Measurements from ENCODE around the gene GRIN2D. TPM values are rescaled to one million over a fixed set of nuclear protein-coding genes. Genes with fewer than 3 reads are reported as not detected.

GRIN2D gene
- total and polyA plus RNA-seq, 9 donors = 0.58 to 3.1 (median 2.0) TPM

DNA sequence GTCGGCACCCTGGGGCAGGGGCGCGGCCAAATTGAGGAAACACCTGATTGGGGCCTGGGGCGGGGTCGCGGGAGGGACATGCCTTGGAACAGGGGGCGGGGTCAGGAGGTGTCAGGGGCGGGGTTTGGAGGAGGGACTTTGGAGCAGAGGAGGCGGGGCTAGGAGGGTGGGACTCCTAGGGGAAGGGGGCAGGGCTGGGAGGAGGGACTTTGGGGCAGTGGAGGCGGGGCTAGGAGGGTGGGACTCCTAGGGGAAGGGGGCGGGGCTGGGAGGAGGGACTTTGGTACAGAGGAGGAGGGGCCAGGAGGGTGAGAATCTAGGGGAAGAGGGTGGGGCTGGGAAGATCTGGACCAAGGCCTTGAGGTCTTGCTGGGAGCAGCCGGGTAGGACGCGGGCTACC, 21.9 kb downstream of the GRIN2D start:
- WGBS (ENCODE audit: insufficient coverage) = 24% methylated on average over 9 of the region's 14 CpGs
- no peaks in the 10 kb centered on the region for H3K36me3 ChIP-seq (ENCODE audit: control insufficient read depth, insufficient read depth, low read length)
- DNase-seq = peak; percentile 67
- H3K27ac ChIP-seq (ENCODE audit: low read length) = no peak overlapping the region
- H3K4me1 ChIP-seq (ENCODE audit: control insufficient read depth, insufficient read depth, low read length) = no peaks in the 10 kb centered on the region
- H3K9me3 ChIP-seq (replicated peaks; ENCODE audit: control insufficient read depth, low read depth, low read length) = no peaks in the 10 kb centered on the region
- H3K4me3 ChIP-seq (ENCODE audit: low read length) = no peak overlapping the region
- H3K27me3 ChIP-seq (ENCODE audit: control insufficient read depth, insufficient read depth, low read length) = peaks cover 38% of the 10 kb centered on the region

DNA sequence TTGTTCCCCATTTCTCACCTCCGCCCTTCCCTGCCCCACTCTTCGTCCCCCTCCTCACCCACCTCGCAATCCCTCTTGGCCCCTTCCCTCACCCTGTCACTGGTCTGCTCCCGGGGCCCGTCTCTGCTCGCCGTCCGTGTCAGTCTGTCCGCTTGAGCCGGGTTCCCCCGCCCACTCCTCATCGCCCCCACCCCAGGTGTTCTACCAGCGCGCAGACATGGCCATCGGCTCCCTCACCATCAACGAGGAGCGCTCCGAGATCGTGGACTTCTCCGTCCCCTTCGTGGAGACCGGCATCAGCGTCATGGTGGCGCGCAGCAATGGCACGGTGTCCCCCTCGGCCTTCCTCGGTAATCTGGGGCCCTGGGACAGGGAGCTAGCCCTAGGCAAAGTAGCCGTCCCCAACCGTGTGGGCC, 22.3 kb downstream of the GRIN2D start:
- DNase-seq = no peak
- H3K4me1 ChIP-seq (ENCODE audit: control insufficient read depth, insufficient read depth, low read length) = no peaks in the 10 kb centered on the region
- H3K36me3 ChIP-seq (ENCODE audit: control insufficient read depth, insufficient read depth, low read length) = no peaks in the 10 kb centered on the region
- peaks cover 38% of the 10 kb centered on the region for H3K27me3 ChIP-seq (ENCODE audit: control insufficient read depth, insufficient read depth, low read length)
- H3K9me3 ChIP-seq (replicated peaks; ENCODE audit: control insufficient read depth, low read depth, low read length) = no peaks in the 10 kb centered on the region
- WGBS (ENCODE audit: insufficient coverage) = 32% methylated on average over 30 of the region's 30 CpGs
- no peak overlapping the region for H3K27ac ChIP-seq (ENCODE audit: low read length)
- H3K4me3 ChIP-seq (ENCODE audit: low read length) = no peak overlapping the region

DNA sequence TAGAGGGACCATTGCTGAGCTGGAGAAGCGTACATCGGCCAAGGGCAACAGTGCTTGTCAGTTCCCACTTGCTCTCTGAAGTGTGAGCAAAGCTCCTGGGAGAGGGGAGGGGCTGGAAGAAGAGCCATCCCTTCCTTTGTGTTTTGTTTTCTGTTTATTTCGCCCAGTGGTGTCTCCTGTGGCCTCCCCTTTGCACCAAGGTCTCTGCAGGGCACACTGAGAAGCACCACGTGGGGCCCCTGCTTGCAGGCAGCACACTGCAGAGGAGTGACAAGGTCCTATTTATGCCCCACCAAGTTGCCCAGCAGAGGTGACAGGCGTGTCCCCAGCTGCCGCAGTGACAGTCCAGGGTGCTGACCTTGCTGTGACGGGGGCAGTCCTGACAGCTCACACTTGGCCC, 24.0 kb downstream of the GRIN2D start:
- H3K27ac ChIP-seq (ENCODE audit: low read length) = no peak overlapping the region
- peaks cover 38% of the 10 kb centered on the region for H3K27me3 ChIP-seq (ENCODE audit: control insufficient read depth, insufficient read depth, low read length)
- no peaks in the 10 kb centered on the region for H3K4me1 ChIP-seq (ENCODE audit: control insufficient read depth, insufficient read depth, low read length)
- no peaks in the 10 kb centered on the region for H3K36me3 ChIP-seq (ENCODE audit: control insufficient read depth, insufficient read depth, low read length)
- no peak for DNase-seq
- no peak overlapping the region for H3K4me3 ChIP-seq (ENCODE audit: low read length)
- WGBS (ENCODE audit: insufficient coverage) = 56% methylated on average over 4 of the region's 7 CpGs
- H3K9me3 ChIP-seq (replicated peaks; ENCODE audit: control insufficient read depth, low read depth, low read length) = no peaks in the 10 kb centered on the region

DNA sequence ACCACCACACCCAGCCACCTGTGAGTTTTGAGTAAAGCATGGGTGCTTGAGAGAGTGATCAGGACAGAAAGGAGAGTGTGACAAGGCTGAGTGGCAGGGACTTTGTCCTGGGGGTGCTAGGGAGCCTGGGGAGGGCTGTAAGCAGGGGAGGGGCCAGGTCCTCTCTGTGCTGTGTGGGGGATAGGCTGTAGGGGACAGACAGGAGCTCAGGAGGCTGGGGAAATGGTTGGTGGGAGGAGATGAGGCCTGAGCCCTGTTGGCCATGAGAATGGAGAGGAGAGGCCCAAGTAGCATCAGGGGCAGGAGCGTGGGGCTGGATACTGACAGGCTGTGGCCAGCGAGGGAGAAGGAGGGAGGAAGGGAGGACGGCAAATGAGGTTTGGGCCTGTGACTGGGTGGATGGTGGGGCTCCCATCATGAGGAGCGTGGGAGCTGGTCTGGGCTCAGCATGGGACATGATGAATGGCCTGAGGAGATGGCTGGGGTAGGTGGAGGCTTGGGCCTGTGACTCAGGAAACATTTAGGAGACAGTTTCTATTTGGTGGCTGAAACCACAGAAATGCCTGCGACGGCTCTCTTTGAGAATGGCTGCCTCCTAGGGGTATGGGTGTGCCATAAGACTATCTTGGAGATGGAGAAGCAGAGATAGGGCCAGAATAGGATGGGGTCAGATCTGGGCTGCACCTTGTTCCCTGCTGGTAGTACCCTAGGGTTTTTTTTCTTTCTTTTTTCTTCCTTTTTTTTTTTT, 25.0 kb downstream of the GRIN2D start:
- Histone ChIP-seq H3K27me3 (ENCODE audit: control insufficient read depth, insufficient read depth, low read length) (peaks cover 37% of the 10 kb centered on the region), H3K27ac (ENCODE audit: low read length) (no peak overlapping the region), H3K36me3 (ENCODE audit: control insufficient read depth, insufficient read depth, low read length) (no peaks in the 10 kb centered on the region), H3K4me3 (ENCODE audit: low read length) (no peak overlapping the region), H3K9me3 (replicated peaks; ENCODE audit: control insufficient read depth, low read depth, low read length) (no peaks in the 10 kb centered on the region), H3K4me1 (ENCODE audit: control insufficient read depth, insufficient read depth, low read length) (no peaks in the 10 kb centered on the region)
- no peak for DNase-seq
- 72% methylated on average over 6 of the region's 6 CpGs for WGBS (ENCODE audit: insufficient coverage)

DNA sequence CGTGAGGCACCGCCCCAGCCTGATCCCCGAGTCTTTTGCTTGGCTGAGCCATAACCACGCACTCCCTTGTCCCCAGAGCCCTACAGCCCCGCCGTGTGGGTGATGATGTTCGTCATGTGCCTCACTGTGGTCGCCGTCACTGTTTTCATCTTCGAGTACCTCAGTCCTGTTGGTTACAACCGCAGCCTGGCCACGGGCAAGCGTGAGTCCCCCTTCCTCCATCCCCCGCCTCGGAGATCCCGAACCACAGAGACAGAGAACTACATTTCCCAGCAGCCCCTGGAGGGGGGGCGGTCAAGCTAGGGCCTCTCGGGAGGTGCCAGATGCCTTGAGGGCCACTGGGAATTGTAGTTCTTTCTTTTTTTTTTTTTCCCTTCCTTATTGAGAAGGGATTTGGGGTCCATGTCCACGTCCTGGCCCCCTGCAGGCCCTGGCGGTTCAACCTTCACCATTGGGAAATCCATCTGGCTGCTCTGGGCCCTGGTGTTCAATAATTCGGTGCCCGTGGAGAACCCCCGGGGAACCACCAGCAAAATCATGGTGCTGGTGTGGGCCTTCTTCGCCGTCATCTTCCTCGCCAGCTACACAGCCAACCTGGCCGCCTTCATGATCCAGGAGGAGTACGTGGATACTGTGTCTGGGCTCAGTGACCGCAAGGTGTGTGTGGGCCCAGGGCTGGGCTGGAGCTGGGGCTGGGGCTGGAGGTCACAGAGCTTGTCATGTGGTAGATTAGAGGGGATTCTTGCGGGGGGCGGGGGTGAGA, 25.9 kb downstream of the GRIN2D start:
- H3K4me3 ChIP-seq (ENCODE audit: low read length) = no peak overlapping the region
- DNase-seq = peak; percentile 70

DNA sequence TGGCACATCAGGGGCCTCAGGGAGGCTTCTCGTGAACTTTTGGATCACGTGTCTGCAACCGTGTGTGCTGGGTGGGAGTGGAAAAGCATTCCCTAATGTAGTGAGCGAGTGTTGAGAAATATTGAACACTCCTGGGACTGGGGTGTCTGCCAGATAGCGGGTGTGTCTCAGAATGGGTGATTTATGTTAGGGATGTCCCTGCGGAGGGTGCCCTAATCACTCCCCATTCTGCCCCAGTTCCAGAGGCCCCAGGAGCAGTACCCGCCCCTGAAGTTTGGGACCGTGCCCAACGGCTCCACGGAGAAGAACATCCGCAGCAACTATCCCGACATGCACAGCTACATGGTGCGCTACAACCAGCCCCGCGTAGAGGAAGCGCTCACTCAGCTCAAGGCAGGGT, 28.1 kb downstream of the GRIN2D start:
- 64% methylated on average over 13 of the region's 16 CpGs for WGBS (ENCODE audit: insufficient coverage)
- Histone ChIP-seq H3K4me3 (ENCODE audit: low read length) (no peak overlapping the region), H3K36me3 (ENCODE audit: control insufficient read depth, insufficient read depth, low read length) (no peaks in the 10 kb centered on the region), H3K27ac (ENCODE audit: low read length) (no peak overlapping the region), H3K4me1 (ENCODE audit: control insufficient read depth, insufficient read depth, low read length) (no peaks in the 10 kb centered on the region), H3K27me3 (ENCODE audit: control insufficient read depth, insufficient read depth, low read length) (peaks cover 6% of the 10 kb centered on the region), H3K9me3 (replicated peaks; ENCODE audit: control insufficient read depth, low read depth, low read length) (no peaks in the 10 kb centered on the region)
- DNase-seq = no peak

More for the DNA sequence above, 25.9 kb downstream of the GRIN2D start:
- no peaks in the 10 kb centered on the region for H3K9me3 ChIP-seq (replicated peaks; ENCODE audit: control insufficient read depth, low read depth, low read length)
- H3K36me3 ChIP-seq (ENCODE audit: control insufficient read depth, insufficient read depth, low read length) = no peaks in the 10 kb centered on the region
- peaks cover 28% of the 10 kb centered on the region for H3K27me3 ChIP-seq (ENCODE audit: control insufficient read depth, insufficient read depth, low read length)
- no peaks in the 10 kb centered on the region for H3K4me1 ChIP-seq (ENCODE audit: control insufficient read depth, insufficient read depth, low read length)
- 71% methylated on average over 19 of the region's 31 CpGs for WGBS (ENCODE audit: insufficient coverage)
- H3K27ac ChIP-seq (ENCODE audit: low read length) = no peak overlapping the region

DNA sequence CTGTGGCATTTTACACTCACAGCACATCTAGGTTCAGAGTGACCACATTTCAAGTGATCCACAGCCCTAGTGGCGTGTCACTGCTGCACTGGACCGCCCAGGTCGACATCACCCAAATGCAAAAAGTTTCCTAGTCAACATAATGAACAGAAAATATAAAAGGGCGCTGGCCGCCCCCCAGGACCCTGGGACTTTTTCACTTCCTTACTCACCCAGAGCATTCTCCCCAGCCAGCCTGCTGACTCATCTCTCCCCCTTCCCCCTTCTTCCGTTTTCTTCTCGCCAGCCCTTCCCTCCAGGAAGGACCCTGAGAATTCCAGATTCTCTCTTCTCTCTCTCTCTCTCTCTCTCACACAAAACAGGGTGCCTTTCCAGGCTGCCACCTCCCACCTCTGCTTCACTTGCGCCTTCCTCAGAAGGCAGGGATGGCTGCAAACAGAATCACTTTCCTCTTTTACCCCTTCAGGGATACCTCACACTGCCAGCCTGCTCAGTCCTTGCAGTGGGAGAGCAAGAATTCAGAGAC, 31.3 kb downstream of the GRIN2D start:
- H3K36me3 ChIP-seq (ENCODE audit: control insufficient read depth, insufficient read depth, low read length) = no peaks in the 10 kb centered on the region
- no peaks in the 10 kb centered on the region for H3K9me3 ChIP-seq (replicated peaks; ENCODE audit: control insufficient read depth, low read depth, low read length)
- H3K4me3 ChIP-seq (ENCODE audit: low read length) = no peak overlapping the region
- H3K27ac ChIP-seq (ENCODE audit: low read length) = no peak overlapping the region
- peak; percentile 59 for DNase-seq
- H3K4me1 ChIP-seq (ENCODE audit: control insufficient read depth, insufficient read depth, low read length) = no peaks in the 10 kb centered on the region
- WGBS (ENCODE audit: insufficient coverage) = 45% methylated on average over 7 of the region's 8 CpGs
- H3K27me3 ChIP-seq (ENCODE audit: control insufficient read depth, insufficient read depth, low read length) = no peaks in the 10 kb centered on the region

DNA sequence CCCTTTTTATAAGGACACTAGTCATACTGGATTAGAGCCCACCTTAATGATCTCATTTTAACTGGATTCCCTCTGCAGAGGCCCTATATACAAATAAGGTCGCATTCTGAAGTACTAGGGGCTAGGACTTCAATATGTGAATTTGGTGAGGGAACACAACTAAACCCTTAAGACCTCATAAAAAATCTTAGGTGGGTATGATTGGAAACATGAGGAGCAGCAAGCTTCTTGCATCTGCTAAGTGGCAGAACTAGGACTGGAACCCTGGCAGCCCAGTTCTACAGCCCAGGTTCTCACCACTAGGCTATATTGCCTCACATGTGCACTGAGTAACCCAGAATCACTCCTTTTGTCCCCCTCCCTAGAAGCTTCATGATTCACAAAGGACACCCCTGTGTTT, 35.2 kb downstream of the GRIN2D start:
- no peak for DNase-seq
- Histone ChIP-seq H3K36me3 (ENCODE audit: control insufficient read depth, insufficient read depth, low read length) (no peaks in the 10 kb centered on the region), H3K27ac (ENCODE audit: low read length) (no peak overlapping the region), H3K9me3 (replicated peaks; ENCODE audit: control insufficient read depth, low read depth, low read length) (no peaks in the 10 kb centered on the region), H3K4me1 (ENCODE audit: control insufficient read depth, insufficient read depth, low read length) (no peaks in the 10 kb centered on the region), H3K4me3 (ENCODE audit: low read length) (no peak overlapping the region), H3K27me3 (ENCODE audit: control insufficient read depth, insufficient read depth, low read length) (no peaks in the 10 kb centered on the region)
- WGBS (ENCODE audit: insufficient coverage) = no CpG with 5 or more reads among the region's 1 CpG

DNA sequence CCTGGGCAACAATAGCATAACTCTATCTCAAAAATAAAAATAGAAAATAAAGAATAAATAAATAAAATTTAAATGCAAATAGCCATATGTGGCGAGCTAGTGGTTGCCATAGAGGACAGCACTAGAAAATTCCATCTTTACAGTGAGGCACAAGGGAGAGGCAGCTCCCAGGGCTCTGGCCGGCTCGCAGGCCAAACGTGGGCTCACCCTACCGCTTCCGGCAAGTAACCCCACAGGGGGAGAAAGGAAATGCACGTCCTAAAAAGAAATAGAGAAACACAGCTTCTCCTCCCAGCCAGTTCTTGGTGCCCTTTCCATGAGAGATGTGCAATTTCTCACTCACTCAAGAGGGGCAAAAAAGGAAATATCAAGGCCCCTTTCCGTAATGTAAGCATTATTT, 39.9 kb downstream of the GRIN2D start:
- peaks cover 3% of the 10 kb centered on the region for H3K27me3 ChIP-seq (ENCODE audit: control insufficient read depth, insufficient read depth, low read length)
- H3K4me3 ChIP-seq (ENCODE audit: low read length) = no peak overlapping the region
- WGBS (ENCODE audit: insufficient coverage) = 80% methylated on average over 1 of the region's 8 CpGs
- H3K36me3 ChIP-seq (ENCODE audit: control insufficient read depth, insufficient read depth, low read length) = no peaks in the 10 kb centered on the region
- no peak for DNase-seq
- no peaks in the 10 kb centered on the region for H3K4me1 ChIP-seq (ENCODE audit: control insufficient read depth, insufficient read depth, low read length)
- no peaks in the 10 kb centered on the region for H3K9me3 ChIP-seq (replicated peaks; ENCODE audit: control insufficient read depth, low read depth, low read length)
- H3K27ac ChIP-seq (ENCODE audit: low read length) = no peak overlapping the region

DNA sequence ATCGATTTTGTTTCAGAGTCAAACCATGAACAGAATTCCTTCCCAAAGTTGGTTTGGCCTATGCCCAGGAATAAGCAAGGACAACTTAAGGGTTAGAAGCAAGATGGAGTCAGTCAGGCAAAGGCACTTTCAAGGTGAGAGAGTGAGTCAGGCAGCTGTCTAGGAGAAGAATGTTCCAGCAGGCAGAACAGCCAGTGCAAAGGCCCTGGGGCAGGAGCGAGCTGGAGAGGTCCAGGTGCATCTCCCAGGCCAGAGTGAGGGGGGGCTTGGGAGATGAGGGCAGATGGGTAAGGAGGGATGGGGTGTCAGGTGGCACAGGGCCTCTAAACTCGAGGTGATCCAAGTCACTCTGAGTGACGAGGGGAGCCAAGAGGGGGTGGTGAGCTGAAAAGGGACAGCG, 43.1 kb downstream of the GRIN2D start:
- whole genome bisulfite sequencing (ENCODE audit: insufficient coverage) = 77% methylated on average over 4 of the region's 5 CpGs
- peaks cover 15% of the 10 kb centered on the region for H3K27me3 ChIP-seq (ENCODE audit: control insufficient read depth, insufficient read depth, low read length)

More for the DNA sequence above, 43.1 kb downstream of the GRIN2D start:
- Histone ChIP-seq H3K4me1 (ENCODE audit: control insufficient read depth, insufficient read depth, low read length) (no peaks in the 10 kb centered on the region), H3K9me3 (replicated peaks; ENCODE audit: control insufficient read depth, low read depth, low read length) (no peaks in the 10 kb centered on the region), H3K27ac (ENCODE audit: low read length) (no peak overlapping the region), H3K36me3 (ENCODE audit: control insufficient read depth, insufficient read depth, low read length) (no peaks in the 10 kb centered on the region), H3K4me3 (ENCODE audit: low read length) (no peak overlapping the region)
- no peak for DNase-seq

All from muscle of leg (tissue), 11 donors.